ENCODE results near the gene GADD45GIP1. TPM values are rescaled to one million over a fixed set of nuclear protein-coding genes. Genes with fewer than 3 reads are reported as not detected.
"Not testable (repeated sequence)": the region's sequence is repeated elsewhere in the genome, so short reads cannot be mapped to it uniquely, and the experiment has no call there.

Gene GADD45GIP1
- total RNA-seq, 1 experiment from 2014 or later, result 75.8 TPM

- no peak for DNase-seq (ENCODE audit: low read depth)
Measured at GRCh38 chr19:12940897-12941296, 16.1 kb downstream of the GADD45GIP1 start.

GRCh38 chr19:12939975-12940423 lies 17.0 kb downstream of the GADD45GIP1 start:
- no peak for DNase-seq (ENCODE audit: low read depth)

- no peak for DNase-seq (ENCODE audit: low read depth)
Measured at GRCh38 chr19:12938779-12939601, 18.0 kb downstream of the GADD45GIP1 start.

GRCh38 chr19:12937927-12938778 lies 18.9 kb downstream of the GADD45GIP1 start, which contains the start of gene CALR:
Gene CALR (plus strand): TSS chr19:12938609. CDS start chr19:12938680, 71 bp downstream.
- DNase-seq (ENCODE audit: low read depth), result peak; percentile 99

- peak; percentile 50 for DNase-seq (ENCODE audit: low read depth)
Measured at GRCh38 chr19:12937093-12937926, 19.7 kb downstream of the GADD45GIP1 start.

- DNase-seq (ENCODE audit: low read depth), result no peak
Measured at GRCh38 chr19:12936582-12936981, 20.4 kb downstream of the GADD45GIP1 start.

- DNase-seq (ENCODE audit: low read depth), result no peak
Measured at GRCh38 chr19:12935071-12935470, 22.0 kb downstream of the GADD45GIP1 start.

- peak; percentile 95 for DNase-seq (ENCODE audit: low read depth)
Measured at GRCh38 chr19:12933287-12934072, 23.5 kb downstream of the GADD45GIP1 start, which contains the start of gene FARSA. Gene FARSA (minus strand): TSS chr19:12933711. CDS start chr19:12933696, 15 bp downstream.

- DNase-seq (ENCODE audit: low read depth), result no peak
Measured at GRCh38 chr19:12932392-12933286, 24.4 kb downstream of the GADD45GIP1 start.

- no peak for DNase-seq (ENCODE audit: low read depth)
Measured at GRCh38 chr19:12930002-12930645, 26.9 kb downstream of the GADD45GIP1 start.

- no peak for DNase-seq (ENCODE audit: low read depth)
Measured at GRCh38 chr19:12924621-12925310, 32.3 kb downstream of the GADD45GIP1 start.

GRCh38 chr19:12922959-12923358 lies 34.1 kb downstream of the GADD45GIP1 start:
- no peak for DNase-seq (ENCODE audit: low read depth)

GRCh38 chr19:12921047-12921446 lies 36.0 kb downstream of the GADD45GIP1 start:
- DNase-seq (ENCODE audit: low read depth), result no peak

- DNase-seq (ENCODE audit: low read depth), result no peak
Measured at GRCh38 chr19:12918253-12918652, 38.8 kb downstream of the GADD45GIP1 start.

- not testable (repeated sequence) for DNase-seq (ENCODE audit: low read depth)
Measured at GRCh38 chr19:12915860-12916259, 41.2 kb downstream of the GADD45GIP1 start.

GRCh38 chr19:12913851-12914690 lies 43.0 kb downstream of the GADD45GIP1 start:
- no peak for DNase-seq (ENCODE audit: low read depth)

GRCh38 chr19:12913011-12913561 lies 43.9 kb downstream of the GADD45GIP1 start:
- DNase-seq (ENCODE audit: low read depth), result no peak

Data from Daoy (cell line).